IPS-NIHi11 (cell line): ENCODE measurements around the gene GNB1.
"Not testable (repeated sequence)": the region's sequence is repeated elsewhere in the genome, so short reads cannot be mapped to it uniquely, and the experiment has no call there.

ENCODE experiments used
- DNase-seq: peaks from one replicate; pipeline ENCODE4 v3.0.0; 2012; ENCODE audit warnings: mixed read lengths, low spot score

Gene GNB1

GRCh38 chr1:1890506-1891348, at the start of gene GNB1:
GNB1 (minus strand) TSS chr1:1891087; CDS start chr1:1825453, 65,634 bp downstream.
- peak; percentile 98 for DNase-seq

GRCh38 chr1:1940123-1940425, 49.2 kb upstream of the GNB1 start:
- DNase-seq, result no peak

GRCh38 chr1:1939296-1940122, 48.6 kb upstream of the GNB1 start:
- DNase-seq, result no peak

- DNase-seq, result no peak
These were observed 47.9 kb upstream of the GNB1 start for GRCh38 chr1:1938613-1939295.

GRCh38 chr1:1938276-1938573, 47.3 kb upstream of the GNB1 start:
- DNase-seq, result no peak

GRCh38 chr1:1937549-1938275, 46.8 kb upstream of the GNB1 start:
- no peak for DNase-seq

DNA sequence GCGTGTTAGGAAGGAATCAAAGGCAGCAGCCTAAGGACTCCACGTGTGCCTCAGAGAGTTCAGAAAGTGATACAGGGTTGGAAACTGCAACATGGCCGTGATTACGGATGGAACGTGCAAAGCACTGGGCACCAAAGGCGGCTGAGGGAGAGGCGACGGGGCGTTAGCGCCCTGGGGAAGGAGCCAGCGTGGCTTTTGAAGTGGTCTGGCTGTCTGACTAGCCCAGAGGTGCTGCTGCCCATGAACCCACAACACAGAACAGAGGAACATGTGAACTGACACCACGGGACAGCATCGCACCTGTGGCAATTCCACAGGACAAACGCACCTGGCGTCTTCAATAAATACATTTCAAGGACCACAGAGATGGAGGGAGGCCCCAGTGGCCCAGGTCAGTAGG, 46.2 kb upstream of the GNB1 start:
- no peak for DNase-seq

- not testable (repeated sequence) for DNase-seq
These were observed 44.0 kb upstream of the GNB1 start for GRCh38 chr1:1934848-1935247.

DNA sequence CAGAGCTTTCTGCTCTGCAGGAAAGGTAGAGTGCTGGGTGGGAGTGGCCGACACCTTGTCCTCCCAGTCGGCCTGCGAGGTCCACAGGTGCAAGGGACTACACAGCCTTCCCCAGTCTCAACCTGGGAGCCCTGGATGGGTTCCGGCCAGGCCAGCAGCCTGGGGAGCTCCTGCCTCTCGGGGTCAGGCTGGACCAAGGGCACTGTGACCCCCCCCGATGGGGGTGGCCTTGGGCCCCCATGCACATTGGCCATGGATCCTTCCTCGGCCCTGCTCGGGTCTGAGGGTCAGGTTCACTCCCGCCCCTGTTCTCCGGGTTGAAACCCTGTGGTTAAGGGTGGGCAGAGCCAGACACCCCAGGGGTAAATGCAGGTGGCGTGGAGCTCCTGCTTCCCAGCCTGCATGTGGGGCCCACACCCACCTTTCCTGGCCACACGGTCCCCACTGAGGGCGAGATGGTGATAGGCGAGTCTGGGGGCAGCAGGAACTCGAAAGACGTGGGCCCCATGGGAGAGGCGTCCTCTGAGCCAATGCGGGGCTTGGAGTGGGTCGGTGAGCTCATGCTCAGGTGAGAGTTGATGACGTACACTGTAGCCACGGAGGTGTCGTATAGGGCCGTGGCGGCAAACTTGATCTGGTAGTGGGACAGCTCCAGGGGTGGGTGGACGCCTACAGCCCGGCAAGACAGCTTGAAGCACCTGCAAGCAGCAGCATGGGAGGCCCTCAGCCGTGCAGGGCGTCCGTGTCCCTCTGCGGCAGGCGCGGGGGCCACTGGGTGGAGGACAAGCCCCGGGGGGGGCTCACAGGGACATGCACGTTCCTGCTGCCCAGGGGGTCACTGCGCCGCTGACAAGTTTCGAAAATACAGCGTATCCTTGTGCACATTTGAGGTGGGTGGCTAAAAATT, 39.0 kb upstream of the GNB1 start:
- DNase-seq, result no peak

DNA sequence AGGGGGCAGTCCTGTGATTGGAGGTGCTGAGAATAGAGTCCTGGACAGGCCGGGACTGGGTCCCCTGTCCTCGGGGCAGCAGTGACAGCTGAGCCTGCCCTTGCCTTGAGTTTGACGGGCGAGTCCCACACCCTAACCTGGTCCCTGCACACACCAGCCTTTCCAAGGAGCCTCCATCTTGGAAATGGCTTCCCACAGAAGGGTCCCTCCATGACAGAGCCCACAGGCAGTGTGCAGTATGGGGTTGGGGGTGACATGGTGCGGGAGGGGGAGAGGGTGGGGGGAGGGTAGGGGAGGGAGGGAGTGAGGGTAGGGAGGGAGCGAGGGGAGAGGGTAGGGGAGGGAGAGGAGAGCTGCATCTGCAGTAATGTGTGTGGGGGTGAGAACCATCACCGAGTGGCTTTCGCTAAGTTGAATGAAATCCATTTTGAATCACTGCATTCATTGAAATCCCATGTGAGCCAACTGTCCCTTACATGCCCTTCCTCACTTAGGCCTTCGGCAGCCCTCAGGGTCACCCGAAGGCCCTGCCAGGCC, 38.3 kb upstream of the GNB1 start:
- DNase-seq, result no peak

DNA sequence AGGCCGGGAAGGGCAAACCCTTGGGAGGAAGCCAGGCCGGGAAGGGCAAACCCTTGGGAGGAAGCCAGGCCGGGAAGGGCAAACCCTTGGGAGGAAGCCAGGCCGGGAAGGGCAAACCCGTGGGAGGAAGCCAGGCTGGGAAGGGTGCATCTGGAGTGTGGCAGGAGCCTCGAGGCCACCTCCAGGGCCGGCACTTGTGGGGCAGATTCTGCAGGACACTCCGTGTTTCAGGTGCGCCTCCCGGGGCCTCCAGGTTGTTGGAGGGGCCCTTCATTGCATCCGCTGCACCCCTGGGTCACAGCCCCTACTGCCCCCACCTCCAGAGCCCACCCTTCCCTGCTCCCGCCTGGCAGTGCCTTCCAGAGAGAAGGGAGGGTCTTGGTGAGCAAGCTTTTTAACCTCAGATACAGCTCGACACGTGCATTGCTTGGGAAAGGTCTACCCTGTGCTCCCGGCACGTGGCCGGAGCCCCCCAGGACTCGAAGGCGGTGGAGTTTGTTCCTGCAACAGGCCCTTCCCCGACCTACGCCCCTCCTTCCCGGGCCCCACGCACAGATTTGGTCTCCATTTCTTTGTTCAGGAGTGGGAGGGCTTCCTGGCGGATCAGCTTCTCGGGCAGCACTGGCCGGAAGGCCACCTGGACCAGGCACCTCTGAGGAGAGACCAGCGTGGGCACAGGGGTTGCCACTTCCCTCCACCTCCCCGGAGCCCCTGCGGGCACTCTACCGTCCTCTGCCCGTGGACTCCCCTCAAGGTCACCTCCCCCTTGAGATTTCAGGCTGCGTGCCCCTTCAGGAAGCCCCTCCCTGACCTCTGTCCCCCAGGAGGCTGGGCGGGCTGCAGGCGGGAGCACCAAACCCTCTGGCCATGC, 37.6 kb upstream of the GNB1 start:
- DNase-seq, result no peak

- DNase-seq, result no peak
These were observed 36.9 kb upstream of the GNB1 start for GRCh38 chr1:1927751-1928150.

DNA sequence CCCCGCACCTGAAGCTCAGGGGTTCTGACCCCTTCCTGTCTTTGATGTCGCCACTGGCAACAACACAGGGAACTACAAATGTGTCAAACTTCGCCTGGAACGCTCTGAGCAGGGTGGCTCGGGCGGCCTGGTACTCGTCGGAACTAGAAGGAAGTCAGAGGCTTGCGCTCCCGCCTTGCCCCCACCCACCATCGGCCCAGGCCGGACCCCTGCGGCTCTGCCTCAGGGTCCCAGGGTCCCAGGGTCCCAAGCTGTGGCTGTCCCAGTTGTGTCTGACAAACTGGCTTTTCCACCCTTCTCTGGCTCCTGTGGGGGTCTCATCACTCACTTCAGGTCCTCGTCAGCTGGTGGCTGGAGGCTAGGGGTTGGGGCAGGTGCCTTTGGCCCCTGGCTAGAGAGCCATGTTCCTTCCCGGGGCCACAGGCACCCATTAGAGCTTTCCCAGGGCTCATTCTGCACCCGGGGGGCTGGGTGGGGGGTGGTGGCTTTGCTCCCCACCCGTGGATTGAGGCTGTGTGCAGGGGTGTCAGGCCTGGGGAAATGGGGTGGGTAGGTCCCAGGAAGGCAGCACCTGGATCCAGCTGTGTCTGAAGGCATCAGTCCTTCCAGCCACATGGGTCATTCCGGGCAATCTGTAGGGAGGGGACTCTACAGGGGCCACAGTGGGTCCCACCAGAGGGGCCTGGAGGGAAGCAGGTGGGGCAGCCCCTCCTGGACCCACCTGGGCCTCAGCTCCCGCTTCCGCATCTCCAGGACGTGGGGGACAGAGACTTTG, 36.2 kb upstream of the GNB1 start:
- no peak for DNase-seq

- no peak for DNase-seq
These were observed 35.5 kb upstream of the GNB1 start for GRCh38 chr1:1926346-1926811.

- DNase-seq, result no peak
These were observed 34.8 kb upstream of the GNB1 start for GRCh38 chr1:1925437-1926345.

- DNase-seq, result no peak
These were observed 34.0 kb upstream of the GNB1 start for GRCh38 chr1:1924849-1925248.

DNA sequence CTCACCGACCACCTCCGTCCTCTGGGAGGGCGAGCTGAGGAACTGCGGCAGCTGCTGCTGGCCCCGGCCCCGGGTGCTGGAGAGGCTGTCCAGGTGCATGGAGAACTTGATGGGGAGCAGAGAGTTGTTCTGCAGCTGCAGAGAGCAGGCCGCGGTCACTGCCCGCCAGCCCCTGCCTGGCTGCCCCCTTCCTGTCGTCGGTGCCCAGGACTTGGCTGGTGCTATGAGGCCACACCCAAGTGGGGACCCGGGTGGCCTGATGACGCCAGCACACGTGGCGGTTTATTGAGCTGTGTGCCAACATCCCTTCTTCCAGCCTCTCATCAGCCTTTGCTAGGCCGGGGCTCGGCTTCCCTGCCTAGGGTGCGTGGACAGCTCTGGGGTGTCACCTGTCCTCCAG, 33.5 kb upstream of the GNB1 start:
- no peak for DNase-seq
